NCI-H1105 (cell line): ENCODE data around the gene TUBGCP5.
"Not testable (repeated sequence)": the region's sequence is repeated elsewhere in the genome, so short reads cannot be mapped to it uniquely, and the experiment has no call there.

Experiments used
- DNase-seq: peaks from one replicate; lab custom pipeline; 2025; lab: John Stamatoyannopoulos, UW

TUBGCP5 gene

DNA sequence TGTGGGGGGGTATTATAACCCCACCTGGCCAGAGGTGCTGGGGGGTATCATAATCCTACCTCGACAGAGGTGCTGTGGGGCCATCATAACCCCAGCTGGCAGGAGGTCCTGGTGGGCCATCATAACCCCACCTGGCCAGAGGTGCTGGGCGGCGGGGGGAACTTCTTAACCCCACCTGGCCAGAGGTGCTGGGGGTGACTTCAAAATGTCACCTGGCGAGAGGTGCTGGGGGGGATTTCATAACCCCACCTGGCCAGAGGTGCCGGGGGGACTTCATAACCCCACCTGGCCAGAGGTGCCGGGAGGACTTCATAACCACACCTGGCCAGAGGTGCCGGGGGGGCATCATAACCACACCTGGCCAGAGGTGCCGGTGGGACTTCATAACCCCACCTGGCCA, 2.4 kb upstream of the TUBGCP5 start:
- not testable (repeated sequence) for DNase-seq

DNA sequence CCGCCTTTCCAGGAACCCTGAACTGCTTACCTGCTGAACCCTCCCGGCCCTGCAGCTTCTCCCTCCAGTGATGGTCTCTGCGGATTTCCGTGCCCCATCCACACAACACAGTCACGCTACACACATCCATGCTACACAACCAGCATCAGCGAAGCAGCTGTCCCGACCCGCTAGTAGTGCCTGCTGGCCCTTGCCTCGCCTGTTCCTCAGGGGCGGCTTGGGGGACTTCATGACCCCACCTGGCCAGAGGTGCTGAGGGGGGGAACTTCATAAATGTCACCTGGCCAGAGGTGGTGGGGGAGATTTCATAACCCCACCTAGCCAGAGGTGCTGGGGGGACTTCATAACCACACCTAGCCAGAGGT, 530 bp upstream of the TUBGCP5 start:
- no peak for DNase-seq

DNA sequence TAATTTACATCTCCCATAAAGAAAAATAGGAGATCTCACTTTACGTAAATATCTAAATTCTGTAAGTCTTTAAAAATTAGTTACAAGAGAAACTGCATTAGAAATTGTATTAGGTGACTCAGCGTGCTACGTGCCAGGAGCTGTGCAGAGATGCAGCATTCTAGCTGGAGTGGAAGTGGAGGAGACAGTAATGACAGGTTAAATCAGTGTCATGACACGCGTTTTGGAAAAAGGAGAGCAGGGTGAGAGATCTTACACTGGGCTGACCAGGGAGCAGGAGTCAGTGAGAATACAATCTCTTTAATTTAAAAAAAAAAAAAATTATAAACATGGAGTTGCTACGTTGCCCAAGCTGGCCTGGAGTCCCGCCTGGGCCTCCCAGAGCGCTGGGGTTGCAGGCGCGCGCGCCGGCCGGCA, 635 bp downstream of the TUBGCP5 start:
- DNase-seq: no peak

DNA sequence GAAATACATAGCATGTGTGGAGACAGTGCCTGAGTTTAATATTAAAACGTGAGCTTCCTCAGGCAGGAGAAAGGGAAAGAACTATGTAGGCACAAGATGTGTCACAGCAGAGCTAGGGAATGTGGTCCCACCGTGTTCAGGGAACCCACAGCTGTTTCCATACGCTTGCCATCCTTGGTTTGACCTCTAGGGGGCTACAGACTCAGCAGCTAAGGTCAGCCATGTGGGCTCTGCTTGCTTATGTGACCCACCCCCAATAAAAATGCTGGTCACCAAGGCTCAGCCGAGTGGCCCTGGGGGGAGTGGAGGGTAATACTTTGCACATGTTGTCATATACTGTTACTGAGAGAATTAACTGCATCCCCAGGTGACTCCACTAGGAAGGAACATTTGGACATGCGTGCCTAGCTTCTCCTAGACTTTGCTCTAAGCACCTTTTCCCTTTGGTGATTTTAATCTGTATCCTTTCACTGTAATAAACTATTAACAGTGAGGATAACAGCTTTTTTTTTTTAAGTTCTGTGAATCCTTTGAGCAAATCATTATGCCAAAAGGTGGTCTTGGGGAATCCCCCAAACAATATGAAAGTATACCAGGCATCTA, 3.3 kb downstream of the TUBGCP5 start:
- no peak for DNase-seq

DNA sequence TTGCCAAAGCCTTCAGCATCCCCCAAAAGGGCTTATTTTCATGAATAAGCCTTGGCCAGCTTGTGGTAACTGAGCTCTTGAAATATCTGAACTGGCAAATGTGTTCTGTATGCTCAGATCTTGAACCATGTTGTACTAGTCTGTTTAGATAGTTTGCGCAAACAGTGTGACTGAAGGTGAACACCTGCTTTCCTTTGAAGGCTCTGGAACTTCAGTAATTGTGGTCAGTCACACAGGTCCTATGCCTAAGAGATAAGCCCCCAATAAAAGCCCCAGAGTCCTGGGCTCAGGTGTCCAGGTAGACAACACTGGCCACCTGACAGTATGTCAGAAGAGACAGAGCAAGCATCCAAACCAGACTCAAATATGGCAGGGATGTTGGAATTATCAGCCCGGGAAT, 5.4 kb downstream of the TUBGCP5 start:
- DNase-seq: no peak

DNA sequence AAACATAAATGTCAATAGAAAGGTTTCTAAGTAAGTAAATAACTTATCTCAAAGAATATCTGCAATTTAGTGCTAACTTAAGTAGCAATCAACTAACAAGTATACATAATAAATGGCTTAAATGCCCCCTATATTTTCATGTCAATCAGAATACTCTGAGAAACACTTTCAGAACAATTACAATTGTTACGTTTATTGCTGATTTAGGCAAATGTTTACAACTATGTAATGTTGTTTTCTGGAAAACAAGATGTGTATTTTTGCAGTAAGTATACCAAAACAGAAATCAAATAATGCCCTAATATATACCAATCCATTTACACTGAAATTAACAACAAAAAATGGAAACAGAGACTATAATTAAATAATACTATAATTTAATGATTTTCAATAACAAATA, 13.2 kb downstream of the TUBGCP5 start:
- no peak for DNase-seq

DNA sequence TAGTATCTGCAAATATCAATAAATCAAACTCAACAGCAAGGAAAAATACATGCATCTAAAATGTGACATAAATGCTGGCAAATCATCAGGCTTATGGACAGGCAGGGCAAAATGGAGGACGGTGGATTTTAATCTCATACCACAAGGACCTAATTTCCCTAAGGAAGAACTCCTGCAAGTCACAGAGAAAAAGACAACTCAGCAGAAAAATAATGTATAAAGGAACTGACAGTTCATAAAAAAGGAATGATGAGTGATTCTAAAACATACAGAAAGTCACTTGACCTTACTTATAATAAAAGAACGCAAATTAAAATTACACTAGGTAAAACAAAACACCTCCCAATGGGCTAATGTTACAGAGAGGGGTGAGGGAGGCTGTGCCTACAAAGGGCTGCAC, 17.2 kb downstream of the TUBGCP5 start:
- DNase-seq: no peak

DNA sequence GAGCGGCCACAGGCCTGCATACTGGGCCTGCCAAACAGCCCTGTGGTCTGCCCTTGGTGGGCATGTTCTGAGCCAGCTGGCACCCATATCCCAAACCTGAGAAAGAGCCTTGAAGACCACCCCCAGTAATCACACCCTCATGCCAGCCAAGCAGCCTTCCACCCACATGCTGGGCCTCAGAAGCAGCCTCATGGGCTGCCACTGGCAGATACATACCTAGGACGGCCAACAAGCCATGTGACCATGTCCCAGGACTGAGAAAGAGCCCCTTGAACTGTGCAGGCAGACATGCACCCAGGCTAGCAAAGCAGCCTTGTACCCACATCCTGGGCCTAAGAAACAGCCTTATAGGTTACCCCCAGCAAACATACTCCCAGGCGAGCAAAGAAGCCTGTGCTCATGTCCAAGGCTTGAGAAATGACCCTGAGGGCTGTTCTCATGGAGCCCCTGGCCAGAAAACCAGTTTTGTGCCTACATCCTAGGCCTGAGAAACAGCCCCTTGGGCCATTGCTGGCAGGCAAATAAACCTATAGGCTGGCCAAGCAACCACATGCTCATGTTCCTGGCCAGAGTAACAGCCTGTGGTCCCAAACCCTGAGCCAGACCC, 24.9 kb downstream of the TUBGCP5 start:
- no peak for DNase-seq

DNA sequence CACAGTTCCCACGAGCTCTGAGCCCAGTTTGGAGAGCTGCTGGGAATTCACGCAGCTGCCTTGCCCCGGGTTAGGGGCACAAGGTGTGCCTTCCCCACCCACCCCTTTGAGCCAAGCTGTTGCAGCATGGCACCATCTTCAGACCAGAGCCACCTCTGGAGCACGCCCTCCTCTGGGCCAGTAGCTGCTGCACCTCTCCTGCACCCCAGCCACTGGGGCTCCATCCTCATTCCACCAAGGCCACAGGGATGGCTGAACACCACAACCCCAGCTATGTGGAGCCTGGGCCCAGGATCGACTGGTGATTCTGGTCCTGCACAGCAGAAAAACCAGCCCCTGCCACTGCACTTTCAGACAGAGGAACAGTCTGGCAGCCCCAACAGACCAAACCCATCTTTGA, 25.7 kb downstream of the TUBGCP5 start:
- DNase-seq: no peak

DNA sequence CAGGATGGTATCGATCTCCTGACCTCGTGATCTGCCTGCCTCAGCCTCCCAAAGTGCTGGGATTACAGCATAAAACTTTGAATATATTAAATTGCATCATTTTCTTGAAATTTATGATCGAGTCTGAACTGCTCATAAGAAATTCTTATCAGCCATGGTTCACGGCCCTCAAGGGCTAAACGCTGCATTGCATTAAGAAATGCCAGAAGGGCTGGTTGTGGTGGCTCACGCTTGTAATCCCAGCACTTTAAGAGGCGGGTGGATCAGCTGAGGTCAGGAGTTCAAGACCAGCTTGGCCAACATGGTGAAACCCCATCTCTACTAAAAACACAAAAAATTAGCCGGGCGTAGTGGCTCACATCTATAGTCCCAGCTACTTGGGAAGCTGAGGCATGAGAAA, 26.8 kb downstream of the TUBGCP5 start:
- DNase-seq: not testable (repeated sequence)

DNA sequence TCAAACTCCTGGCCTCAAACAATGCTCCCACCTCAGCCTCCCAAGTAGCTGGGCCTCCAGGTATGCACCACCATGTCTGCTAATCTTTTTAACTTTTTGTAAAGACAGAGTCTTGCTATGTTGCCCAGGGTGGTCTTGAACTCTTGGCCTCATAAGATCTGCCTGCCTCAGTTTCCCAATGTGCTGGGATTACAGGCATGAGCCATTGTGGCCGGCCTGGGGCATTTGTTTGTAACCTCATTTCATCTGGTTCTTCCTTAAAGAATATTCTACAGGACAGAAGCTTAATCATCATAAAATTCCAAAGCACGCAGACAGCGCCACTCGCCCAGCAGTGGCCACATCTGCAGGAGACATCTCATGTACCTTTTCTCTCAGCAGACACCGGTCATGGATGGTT, 35.6 kb downstream of the TUBGCP5 start:
- DNase-seq: no peak

DNA sequence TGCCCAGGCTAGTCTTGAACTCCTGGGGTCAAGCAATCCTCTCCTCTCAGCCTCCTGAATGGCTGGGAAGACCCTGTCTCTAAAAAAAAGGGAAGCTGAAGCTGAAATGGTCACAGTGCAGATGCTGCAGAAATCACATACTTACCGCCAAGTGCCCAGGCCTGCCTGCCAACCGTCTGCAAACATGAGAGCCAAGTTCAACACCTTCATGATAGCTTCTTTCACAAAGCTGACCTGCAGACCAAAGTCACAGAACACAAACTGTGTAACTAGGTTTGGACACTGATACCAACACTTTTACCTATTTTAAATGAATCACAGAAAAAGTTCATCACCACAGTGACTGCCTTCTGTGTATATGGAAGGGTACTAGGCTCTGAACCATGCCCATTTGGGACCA, 36.4 kb downstream of the TUBGCP5 start:
- no peak for DNase-seq

DNA sequence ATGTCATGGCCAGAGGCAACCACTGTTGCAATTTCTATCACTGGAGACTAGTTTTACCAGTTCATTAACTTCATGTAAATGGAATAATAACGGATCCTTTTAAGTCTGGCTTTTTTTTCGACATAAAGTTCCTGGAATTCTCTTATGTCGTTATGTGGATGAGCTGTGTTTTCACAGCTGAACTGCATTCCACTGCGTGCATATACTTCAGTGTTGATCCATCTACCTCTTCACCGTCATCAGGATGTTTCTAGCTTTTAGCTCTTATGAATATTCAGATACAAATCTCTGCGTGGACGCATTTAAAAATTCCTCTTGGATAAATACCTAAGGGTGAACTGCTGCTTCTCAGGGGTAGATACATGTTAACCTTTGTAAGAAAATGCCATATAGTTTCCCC, 43.6 kb downstream of the TUBGCP5 start:
- DNase-seq: no peak

DNA sequence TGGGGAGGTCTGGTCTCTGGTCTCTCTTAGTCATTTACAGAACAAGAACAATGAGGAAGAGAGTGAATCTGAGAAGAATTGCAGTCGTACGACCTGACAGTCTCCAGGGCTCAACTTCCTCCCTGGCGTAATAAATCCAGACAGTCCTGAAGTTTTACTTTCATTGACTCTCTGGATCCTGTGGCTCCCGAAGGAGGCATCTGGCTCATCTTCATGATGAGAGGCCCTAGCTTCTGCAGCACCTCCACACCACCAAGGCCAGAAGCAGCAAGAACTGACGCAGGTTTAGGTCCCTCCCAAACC, 47.4 kb downstream of the TUBGCP5 start:
- no peak for DNase-seq

DNA sequence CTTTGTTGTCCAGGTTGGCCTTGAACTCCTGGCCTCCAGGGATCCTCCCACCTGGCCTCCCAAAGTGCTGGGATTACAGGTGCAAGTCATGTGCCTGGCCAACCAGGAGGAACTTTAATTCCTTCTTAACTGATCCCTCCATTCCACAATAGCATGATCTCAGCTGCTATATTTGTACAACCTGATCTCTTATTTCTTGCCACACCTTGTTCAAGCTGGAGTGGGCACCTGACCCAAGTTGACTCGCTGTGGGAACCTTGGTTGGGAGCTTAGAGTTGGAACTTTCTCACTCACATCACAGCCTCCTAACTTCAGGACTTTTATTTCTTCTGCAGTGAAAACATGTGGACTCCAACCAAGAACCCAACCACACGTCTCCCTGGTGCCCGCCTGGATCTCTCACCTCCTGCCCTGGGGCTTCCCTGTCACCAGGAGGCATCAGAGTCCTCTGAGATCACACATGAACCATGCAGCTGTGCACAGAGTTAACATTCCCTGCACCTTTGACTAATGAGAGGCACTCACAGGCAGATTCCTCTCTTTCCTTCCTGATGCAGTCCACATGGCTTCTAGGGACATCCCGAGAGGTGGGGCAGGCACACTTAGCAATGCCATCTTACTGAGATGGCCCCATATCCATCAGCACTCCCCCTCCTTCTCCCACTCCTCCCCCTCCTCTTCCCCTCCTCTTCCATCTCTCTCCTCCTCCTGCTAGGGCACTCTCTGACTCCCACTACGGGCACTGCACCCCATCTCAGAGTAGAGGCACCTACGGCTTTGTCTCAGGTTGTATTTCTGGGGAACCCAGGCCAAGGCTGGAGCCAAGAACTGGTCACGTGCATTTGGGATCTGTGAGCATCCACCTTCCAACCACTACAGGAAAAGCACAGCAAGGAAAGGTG, 49.5 kb downstream of the TUBGCP5 start:
- DNase-seq: no peak

DNA sequence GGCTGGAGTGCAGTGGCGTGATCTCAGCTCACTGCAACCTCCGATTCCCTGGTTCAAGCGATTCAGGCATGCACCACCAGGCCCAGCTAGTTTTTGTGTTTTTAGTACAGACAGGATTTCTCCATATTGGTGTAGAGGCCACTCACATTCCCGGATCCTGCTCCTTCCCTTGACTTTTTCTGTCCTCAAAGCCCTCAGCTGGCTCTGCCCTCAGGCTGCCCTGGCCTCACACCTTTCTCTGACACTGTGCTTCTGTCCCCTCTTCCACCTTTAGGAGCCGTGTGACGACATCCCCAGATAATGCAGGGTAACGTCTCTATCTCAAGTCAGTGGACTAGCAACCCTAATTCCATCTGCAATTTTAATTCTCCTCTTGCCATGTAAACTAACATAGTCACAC, 50.6 kb downstream of the TUBGCP5 start:
- DNase-seq: no peak

DNA sequence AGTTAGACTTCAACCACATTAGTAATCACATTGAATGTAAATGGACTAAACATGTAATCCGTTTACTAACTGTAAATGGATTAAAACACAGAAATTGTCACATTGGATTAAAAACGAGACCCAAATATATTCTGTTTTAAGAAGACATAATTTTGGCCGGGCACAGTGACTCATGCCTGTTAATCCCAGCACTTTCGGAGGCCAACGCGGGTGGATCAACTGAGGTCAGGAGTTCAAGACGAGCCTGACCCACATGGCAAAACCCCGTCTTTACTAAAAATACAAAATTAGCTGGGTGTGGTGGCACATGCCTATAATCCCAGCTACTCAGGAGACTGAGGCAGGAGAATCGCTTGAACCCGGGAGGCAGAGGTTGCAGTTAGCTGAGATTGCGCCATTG, 57.4 kb downstream of the TUBGCP5 start:
- DNase-seq: not testable (repeated sequence)

DNA sequence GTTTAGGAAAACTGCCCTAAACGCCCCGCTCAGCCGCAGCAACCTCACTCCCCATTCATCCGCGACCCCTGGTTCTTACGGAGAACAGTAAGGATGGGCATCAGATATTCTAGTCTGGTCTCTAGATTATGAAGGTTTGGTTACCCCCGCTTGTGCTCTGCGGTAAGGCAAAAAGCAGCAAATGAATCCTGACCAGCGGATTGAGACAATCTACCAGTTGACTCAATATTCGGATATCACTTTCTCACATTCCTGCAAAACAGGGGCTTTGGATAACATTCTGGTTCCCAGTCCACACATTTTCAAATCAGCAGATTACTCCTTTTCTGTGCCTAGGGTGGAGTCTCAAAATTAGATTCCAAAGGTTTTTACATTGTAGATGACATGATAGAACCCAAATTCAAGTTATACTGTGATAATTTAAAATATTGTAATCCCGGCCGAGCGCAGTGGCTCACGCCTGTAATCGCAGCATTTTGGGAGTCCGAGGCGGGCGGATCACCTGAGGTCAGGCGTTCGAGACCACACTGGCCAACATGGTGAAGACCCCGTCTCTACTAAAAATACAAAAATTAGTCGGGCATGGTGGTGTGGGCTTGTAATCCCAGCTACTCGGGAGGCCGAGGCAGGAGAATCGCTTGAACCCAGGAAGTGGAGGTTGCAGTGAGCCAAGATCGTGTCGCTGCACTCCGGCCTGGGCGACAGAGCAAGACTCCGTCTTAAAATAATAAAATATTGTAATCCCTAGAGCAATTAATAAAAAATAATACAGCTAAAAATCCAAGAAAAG, 58.1 kb downstream of the TUBGCP5 start:
- no peak for DNase-seq

DNA sequence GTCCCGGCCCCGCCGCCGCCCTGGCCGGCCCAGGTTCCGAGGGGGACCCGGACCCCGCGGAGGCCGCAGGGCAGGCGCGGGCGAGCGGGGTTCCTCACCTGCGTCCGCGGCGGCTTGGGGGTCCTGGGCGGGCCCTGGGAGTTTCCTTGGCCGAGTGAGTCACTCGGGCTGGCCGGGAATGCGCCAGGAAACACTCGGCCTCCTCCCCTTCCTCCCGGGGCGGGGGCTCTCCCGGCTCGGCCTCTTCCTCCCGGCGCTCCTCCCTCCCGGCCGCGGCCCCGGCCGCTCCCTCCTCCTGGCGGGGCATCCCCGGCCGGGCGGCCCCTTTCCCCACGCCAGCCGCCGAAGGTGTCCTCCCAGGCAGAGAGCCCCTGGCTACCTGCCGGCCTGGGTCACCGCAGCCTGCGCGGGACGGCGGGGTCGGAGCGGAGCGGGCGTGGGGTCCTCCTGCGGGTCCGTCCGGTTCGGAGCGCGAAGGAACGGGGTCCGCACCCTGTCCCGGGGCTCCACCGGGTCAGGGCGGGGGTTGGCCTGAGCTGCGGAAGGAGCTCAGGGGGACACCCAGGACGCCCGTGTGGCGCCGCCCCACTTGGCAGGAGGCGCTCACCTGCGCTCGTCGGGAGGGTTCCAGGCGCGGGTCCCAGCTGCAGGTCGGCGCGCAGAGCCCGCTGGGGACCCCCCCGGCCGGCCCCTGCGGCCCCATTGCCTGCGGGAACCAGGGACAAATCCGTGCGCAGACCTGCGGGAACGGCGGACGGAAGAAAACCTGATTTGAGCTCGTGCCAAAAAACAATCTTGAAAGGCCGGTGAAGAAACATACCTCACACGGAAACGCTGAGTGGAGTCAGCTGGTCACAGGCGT, 58.9 kb downstream of the TUBGCP5 start, which contains the start of gene CYFIP1:
TSS of gene CYFIP1 (minus strand) at position 180 of the 862 bp plus-strand sequence. CDS start 33,083 bp downstream, outside the sequence.
- peak; percentile 6 for DNase-seq

DNA sequence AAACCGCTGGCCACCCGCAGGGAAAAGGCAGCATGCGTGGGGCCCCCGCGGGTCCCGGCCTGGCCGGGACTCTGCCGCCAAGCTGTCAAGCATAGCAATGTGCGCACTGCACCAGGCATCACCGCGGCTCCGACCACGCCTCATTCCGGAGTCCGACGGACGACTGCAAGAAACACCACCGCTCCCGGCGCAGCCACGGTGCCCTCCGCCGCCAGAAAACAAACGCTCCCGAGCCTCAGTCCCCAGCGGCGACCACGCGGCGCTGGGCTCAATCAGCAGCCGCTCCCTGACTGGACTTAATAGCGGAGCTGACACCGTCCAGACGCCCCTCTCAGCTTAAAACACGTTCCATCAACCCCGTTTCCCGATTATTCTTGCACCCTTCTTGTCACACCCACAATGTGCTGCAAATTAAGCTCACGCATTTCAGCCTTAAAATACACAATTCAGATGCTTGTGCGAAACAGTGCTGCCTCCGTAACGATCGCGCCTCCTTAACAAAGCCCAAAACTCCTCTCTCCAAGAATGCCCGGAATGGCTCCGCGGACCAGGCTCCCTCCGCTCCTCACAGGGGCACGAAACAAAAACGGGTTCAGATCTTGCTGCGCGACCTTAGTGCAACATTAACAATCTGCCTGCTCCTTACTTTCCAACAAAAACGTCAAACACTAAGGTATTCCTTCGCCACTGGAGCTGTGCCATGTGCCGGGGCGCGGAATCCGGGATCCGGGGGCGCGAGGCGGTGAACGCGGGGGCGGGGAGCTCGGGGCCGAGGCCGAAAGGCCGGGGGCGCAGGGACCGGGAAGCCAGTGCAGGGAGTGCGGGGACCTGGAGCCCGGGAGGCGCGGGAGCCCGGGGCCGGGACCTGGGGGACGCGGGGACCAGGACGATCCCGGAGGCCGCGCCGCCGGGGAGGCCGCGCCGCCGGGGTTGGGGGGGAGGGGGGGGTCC, 59.9 kb downstream of the TUBGCP5 start:
- DNase-seq: peak; percentile 3
